Measurements from ENCODE around the gene IFT74.

IFT74 gene

GRCh38 chr9:27078685-27079084, 122.5 kb downstream of the IFT74 start:
- TF ChIP-seq, protein P1, sequence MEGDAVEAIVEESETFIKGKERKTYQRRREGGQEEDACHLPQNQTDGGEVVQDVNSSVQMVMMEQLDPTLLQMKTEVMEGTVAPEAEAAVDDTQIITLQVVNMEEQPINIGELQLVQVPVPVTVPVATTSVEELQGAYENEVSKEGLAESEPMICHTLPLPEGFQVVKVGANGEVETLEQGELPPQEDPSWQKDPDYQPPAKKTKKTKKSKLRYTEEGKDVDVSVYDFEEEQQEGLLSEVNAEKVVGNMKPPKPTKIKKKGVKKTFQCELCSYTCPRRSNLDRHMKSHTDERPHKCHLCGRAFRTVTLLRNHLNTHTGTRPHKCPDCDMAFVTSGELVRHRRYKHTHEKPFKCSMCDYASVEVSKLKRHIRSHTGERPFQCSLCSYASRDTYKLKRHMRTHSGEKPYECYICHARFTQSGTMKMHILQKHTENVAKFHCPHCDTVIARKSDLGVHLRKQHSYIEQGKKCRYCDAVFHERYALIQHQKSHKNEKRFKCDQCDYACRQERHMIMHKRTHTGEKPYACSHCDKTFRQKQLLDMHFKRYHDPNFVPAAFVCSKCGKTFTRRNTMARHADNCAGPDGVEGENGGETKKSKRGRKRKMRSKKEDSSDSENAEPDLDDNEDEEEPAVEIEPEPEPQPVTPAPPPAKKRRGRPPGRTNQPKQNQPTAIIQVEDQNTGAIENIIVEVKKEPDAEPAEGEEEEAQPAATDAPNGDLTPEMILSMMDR (IDR thresholded peaks at IDR 0.05; ENCODE audit: poor library complexity, severe bottlenecking): no peak

DNA sequence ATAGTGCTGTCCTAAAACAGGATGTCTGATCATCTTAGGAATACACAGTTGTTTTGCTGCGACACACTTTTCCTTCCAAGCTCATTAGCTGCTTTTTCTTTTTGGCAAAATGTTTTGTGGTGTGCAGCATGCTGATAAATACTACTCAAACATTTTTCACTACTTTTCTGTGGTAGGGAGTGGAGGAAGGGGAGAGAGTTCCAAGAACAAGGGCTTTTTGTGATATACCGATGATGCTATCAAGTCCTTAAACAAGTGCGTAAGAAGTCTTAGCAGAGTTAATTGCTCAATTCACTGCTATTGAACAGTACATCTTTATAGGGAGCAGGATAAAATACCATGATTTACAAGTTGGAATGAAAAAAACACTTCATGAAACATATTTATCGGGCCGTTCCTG, 129.2 kb downstream of the IFT74 start:
- ATAC-seq (ENCODE audit: low read depth) (no peak), DNase-seq (ENCODE audit: low spot score) (no peak)
- H3K4me3 ChIP-seq (ENCODE audit: severe bottlenecking): no peak overlapping the region
- TF ChIP-seq, protein P1 (IDR thresholded peaks at IDR 0.05; ENCODE audit: poor library complexity, severe bottlenecking): no peak
- no peaks in the 10 kb centered on the region for H3K27me3 ChIP-seq (ENCODE audit: insufficient read depth, poor library complexity, severe bottlenecking)
- peaks cover 8% of the 10 kb centered on the region for H3K4me1 ChIP-seq (ENCODE audit: insufficient read depth, poor library complexity, severe bottlenecking)
- no peaks in the 10 kb centered on the region for H3K9me3 ChIP-seq (ENCODE audit: severe bottlenecking)
- H3K27ac ChIP-seq (ENCODE audit: poor library complexity, severe bottlenecking): no peak overlapping the region
- H3K36me3 ChIP-seq (ENCODE audit: low read depth): no peaks in the 10 kb centered on the region

More at GRCh38 chr9:27078685-27079084, 122.5 kb downstream of the IFT74 start:
- DNase-seq (ENCODE audit: low spot score): no peak
- Histone ChIP-seq H3K36me3 (ENCODE audit: low read depth) (no peaks in the 10 kb centered on the region), H3K27ac (ENCODE audit: poor library complexity, severe bottlenecking) (no peak overlapping the region), H3K4me3 (ENCODE audit: severe bottlenecking) (no peak overlapping the region), H3K4me1 (ENCODE audit: insufficient read depth, poor library complexity, severe bottlenecking) (peaks cover 9% of the 10 kb centered on the region), H3K27me3 (ENCODE audit: insufficient read depth, poor library complexity, severe bottlenecking) (no peaks in the 10 kb centered on the region), H3K9me3 (ENCODE audit: severe bottlenecking) (no peaks in the 10 kb centered on the region)
- ATAC-seq (ENCODE audit: low read depth): no peak

DNA sequence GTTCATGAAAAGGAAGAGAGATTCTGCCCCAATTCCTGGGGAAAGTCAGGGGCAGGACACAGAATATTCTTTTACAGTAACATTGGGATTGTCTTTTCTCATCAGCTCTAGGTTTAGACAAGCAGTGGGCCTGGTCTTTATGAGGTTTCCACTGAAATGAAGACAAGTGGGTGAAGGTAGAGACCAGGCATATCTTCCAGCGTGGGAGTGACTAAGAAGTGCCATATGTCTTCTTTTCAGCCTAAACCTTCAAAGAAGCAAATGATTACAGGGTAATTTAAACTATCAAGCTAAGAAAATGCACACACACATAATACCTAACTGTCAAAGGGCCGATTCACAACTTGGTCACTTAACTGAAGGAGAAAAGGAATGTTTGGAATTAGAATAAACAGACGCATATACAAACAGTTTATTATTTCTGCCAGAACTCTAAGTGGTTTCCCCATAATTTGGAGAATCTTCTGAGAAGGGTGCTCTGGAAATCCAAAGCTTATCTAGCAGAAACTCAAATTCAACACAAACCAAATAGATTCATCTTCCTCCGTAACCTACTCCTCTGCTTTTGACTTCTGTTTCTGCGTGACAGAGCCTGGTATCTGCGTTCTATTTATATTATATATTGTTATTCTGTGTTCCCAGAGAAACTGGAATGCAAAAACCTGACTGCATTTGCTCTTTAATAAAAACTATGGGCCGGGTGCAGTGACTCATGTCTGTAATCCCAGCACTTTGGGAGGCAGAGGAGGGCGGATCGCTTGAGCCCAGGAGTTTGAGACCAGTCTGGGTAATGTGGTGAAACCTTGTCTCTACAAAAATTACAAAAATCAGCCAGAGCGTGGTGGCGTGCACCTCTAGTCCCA, 130.8 kb downstream of the IFT74 start:
- TF ChIP-seq, protein P1 (IDR thresholded peaks at IDR 0.05; ENCODE audit: poor library complexity, severe bottlenecking): no peak
- no peak overlapping the region for H3K4me3 ChIP-seq (ENCODE audit: severe bottlenecking)

GRCh38 chr9:27088981-27089380, 132.8 kb downstream of the IFT74 start:
- TF ChIP-seq, protein P1 (IDR thresholded peaks at IDR 0.05; ENCODE audit: poor library complexity, severe bottlenecking): no peak
- Histone ChIP-seq H3K27me3 (ENCODE audit: insufficient read depth, poor library complexity, severe bottlenecking) (no peaks in the 10 kb centered on the region), H3K4me1 (ENCODE audit: insufficient read depth, poor library complexity, severe bottlenecking) (peaks cover 2% of the 10 kb centered on the region), H3K36me3 (ENCODE audit: low read depth) (no peaks in the 10 kb centered on the region), H3K9me3 (ENCODE audit: severe bottlenecking) (no peaks in the 10 kb centered on the region), H3K27ac (ENCODE audit: poor library complexity, severe bottlenecking) (no peak overlapping the region), H3K4me3 (ENCODE audit: severe bottlenecking) (no peak overlapping the region)
- ATAC-seq (ENCODE audit: low read depth): no peak
- no peak for DNase-seq (ENCODE audit: low spot score)

More for the DNA sequence above, 130.8 kb downstream of the IFT74 start:
- DNase-seq (ENCODE audit: low spot score) (no peak), ATAC-seq (ENCODE audit: low read depth) (no peak)
- Histone ChIP-seq H3K36me3 (ENCODE audit: low read depth) (no peaks in the 10 kb centered on the region), H3K27ac (ENCODE audit: poor library complexity, severe bottlenecking) (no peak overlapping the region), H3K4me1 (ENCODE audit: insufficient read depth, poor library complexity, severe bottlenecking) (peaks cover 2% of the 10 kb centered on the region), H3K27me3 (ENCODE audit: insufficient read depth, poor library complexity, severe bottlenecking) (no peaks in the 10 kb centered on the region), H3K9me3 (ENCODE audit: severe bottlenecking) (no peaks in the 10 kb centered on the region)

DNA sequence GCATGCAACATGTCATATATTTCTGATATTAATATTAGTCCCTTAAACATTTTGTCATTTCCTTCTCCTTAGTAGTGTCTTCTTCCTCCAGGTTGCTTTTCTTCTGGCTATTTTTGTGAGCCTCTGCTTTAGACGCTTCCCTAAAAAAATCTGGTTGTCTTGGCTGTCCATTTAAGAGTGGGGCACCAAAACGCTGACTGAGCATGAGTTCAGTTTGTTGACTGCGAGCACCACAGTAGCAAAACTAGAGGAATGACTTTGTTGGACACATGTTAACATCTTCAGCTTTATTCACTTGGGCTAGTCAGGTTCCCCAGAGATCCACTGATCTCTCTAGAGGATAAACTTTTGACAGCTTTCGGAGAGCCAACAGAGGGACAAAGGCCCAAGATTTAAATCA, 133.5 kb downstream of the IFT74 start:
- TF ChIP-seq, protein P1 (IDR thresholded peaks at IDR 0.05; ENCODE audit: poor library complexity, severe bottlenecking): no peak
- Histone ChIP-seq H3K9me3 (ENCODE audit: severe bottlenecking) (no peaks in the 10 kb centered on the region), H3K27me3 (ENCODE audit: insufficient read depth, poor library complexity, severe bottlenecking) (no peaks in the 10 kb centered on the region), H3K4me1 (ENCODE audit: insufficient read depth, poor library complexity, severe bottlenecking) (peaks cover 9% of the 10 kb centered on the region), H3K27ac (ENCODE audit: poor library complexity, severe bottlenecking) (no peak overlapping the region), H3K4me3 (ENCODE audit: severe bottlenecking) (no peak overlapping the region), H3K36me3 (ENCODE audit: low read depth) (no peaks in the 10 kb centered on the region)
- DNase-seq (ENCODE audit: low spot score) (no peak), ATAC-seq (ENCODE audit: low read depth) (no peak)

All from RWPE2 (cell line).